Kidney glomerular epithelial cell (primary cell): ENCODE data around the gene LONP2.
"Not testable (repeated sequence)": the region's sequence is repeated elsewhere in the genome, so short reads cannot be mapped to it uniquely, and the experiment has no call there.

Experiments used
- DNase-seq: peaks from one replicate; lab custom pipeline; 2025; lab: John Stamatoyannopoulos, UW

The LONP2 gene

DNA sequence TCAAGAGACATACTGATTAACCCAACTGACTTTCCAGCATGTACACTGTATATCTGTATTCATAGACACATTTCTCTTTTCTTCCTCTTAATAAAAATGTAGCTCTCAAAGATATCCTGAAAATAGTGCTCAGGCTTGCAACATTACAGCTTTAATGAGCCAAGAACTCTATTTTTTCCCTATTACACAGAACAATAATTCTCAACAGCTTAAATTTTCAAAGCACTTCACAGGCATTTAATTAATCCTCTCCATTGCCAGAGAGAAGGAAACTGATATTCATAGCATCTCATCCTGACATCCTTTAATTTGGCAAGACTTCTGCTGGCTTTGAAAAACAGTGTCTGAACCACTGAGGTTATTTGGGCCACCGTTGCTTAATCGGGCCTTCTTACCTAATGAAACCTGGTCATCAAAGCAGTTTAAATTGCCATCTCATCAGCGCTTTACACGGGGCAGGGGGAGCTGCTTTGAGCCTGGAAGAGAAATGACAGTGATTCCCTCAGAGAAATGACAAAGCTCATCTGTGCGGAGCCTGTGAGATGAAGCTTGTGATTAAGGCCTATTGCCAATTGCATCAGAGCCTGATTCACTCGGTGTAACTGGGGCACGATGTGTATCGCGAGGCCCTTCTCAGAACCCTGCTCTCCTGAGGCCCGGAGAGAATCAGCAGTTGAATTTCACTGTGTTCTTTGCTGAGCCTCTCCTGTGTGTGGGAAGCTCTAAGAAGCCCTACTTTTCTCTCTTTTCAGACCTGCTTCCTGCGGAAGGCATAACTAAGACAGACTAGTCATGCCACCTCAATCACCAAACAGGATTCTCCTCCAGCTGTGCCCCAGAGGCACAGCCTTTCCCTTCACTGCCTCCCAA, 149.6 kb downstream of the LONP2 start:
- DNase-seq, result no peak

DNA sequence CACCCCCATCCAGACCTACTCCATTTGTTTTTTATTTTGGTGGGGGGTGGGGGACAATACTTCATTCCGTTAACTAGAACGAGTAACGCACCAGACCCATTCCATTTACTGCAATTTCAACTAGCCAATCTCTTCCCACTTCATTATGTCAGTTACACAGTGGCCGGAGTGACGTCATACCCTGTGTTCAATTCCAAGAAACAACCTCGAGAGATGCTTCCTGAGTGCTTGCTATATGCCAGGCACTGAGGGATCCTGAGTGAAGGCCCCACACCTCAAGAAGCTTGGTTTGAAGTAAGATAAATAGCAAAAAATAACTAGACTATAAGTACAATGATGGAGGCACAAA, 150.2 kb downstream of the LONP2 start:
- no peak for DNase-seq

DNA sequence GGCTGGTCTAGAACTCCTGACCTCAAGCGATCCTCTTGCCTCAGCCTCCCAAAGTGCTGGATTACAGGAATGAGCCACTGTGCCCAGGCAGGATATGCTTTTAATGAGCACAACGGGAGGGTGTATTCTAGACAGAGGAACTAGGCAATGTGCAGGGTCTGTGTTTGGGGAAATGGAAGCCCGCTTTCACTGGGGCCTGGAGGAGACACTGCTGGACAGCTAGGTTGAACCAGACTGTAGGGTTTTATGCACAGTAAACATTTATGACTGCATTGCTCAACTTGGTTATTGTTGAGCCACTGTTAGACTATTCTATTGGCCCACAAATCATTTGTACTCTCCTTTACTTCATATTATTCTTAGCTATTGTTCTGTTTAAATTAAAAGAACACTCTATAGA, 151.3 kb downstream of the LONP2 start:
- DNase-seq, result no peak

DNA sequence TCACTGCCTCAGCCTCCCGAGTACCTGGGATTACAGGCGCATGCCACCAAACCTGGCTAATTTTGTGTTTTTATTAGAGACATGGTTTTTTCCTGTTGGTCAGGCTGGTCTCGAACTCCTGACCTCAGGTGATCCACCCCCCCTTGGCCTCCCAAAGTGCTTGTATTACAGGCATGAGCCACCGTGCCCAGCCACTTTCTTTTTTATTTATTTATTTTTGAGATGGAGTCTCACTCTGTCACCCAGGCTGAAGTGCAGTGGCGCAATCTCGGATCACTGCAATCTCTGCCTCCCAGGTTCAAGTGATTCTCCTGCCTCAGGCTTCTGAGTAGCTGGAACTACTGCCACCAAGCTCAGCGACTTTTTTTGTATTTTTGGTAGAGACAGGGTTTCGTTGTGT, 158.4 kb downstream of the LONP2 start:
- DNase-seq, result not testable (repeated sequence)

DNA sequence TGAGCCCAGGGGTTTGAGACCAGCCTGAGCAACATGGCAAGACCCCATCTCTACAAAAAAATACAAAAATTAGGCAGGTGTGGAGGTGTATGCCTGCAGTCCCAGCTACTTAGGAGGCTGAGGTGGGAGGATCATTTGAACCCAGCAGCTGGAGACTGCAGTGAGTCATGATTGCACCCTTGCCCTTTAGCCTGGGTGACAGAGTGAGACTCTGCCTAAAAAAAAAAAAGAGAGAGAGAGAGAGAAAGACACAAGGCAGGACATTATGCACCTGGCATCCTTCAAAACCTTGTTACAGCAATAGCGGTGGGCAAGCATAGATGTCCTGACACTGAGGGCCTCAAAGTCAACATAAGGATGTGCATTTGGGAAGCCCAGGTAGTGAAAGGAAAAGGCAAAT, 161.1 kb downstream of the LONP2 start:
- DNase-seq, result no peak

DNA sequence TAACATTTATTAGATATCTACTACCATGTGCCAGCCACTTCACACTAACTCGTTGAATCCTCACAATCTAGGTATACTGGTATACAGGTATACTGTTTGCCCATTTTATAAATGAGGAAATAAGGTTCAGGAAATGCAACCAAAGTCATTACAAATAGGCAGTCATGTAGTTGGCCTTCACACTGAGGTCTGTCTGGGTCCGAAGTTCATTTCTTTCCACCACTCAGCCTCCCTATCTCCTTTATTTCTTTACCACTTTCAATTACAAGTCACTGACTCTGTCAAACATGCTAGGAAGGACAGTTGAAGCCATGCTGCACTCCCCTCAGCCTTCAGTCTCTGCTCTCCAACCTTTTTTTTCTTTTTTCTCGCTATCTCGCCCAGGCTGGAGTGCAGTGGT, 161.8 kb downstream of the LONP2 start:
- no peak for DNase-seq
